Mesenchymal stem cell (in vitro differentiated cells and primary cell): Measurements from ENCODE around the gene TMEM119.

Experiments
- DNase-seq: peaks from one replicate; pipeline ENCODE4 v3.0.0-alpha.2; 2013
- H2AFZ ChIP-seq: one replicate; pipeline ENCODE4 v1.6.1; 2013; ENCODE audit warnings: low read depth, mild to moderate bottlenecking, control low read depth, inconsistent platforms, low read length, moderate library complexity
- H2AK5ac ChIP-seq: 2 replicates; pipeline ENCODE4 v1.6.1; 2013; ENCODE audit warnings: low read length, moderate library complexity, mild to moderate bottlenecking, inconsistent platforms; ENCODE audit not compliant: severe bottlenecking
- H2BK120ac ChIP-seq: one replicate; pipeline ENCODE4 v1.6.1; 2013; ENCODE audit warnings: low read depth, mild to moderate bottlenecking, inconsistent platforms, low read length, moderate library complexity
- H2BK12ac ChIP-seq, 2 experiments: one replicate each; pipeline ENCODE4 v1.6.1; 2013; ENCODE audit warnings: inconsistent platforms in 2 of 2, low read length in 2 of 2, mild to moderate bottlenecking in 2 of 2, moderate library complexity in 2 of 2, control low read depth in 1 of 2
- H2BK15ac ChIP-seq: one replicate; pipeline ENCODE4 v1.6.1; 2013; ENCODE audit warnings: mild to moderate bottlenecking, low read depth, inconsistent platforms; ENCODE audit not compliant: poor library complexity, severe bottlenecking
- H2BK5ac ChIP-seq: 2 replicates; pipeline ENCODE4 v1.6.1; 2013; ENCODE audit warnings: low read depth, mild to moderate bottlenecking, low read length, control low read depth, inconsistent platforms; ENCODE audit not compliant: poor library complexity, severe bottlenecking
- H3K14ac ChIP-seq, 2 experiments: one replicate each; pipeline ENCODE4 v1.6.1; 2013; ENCODE audit warnings: inconsistent platforms in 2 of 2, low read length in 2 of 2, control low read depth in 1 of 2, mild to moderate bottlenecking in 1 of 2, moderate library complexity in 1 of 2
- H3K18ac ChIP-seq, 2 experiments: one replicate each; pipeline ENCODE4 v1.6.1; 2013; ENCODE audit warnings: inconsistent platforms in 2 of 2, low read length in 2 of 2, control low read depth in 1 of 2, low read depth in 1 of 2, mild to moderate bottlenecking in 1 of 2
- H3K23ac ChIP-seq, 2 experiments: one replicate each; pipeline ENCODE4 v1.6.1; 2013; ENCODE audit warnings: inconsistent platforms in 2 of 2, low read length in 2 of 2, mild to moderate bottlenecking in 2 of 2, moderate library complexity in 2 of 2, control low read depth in 1 of 2
- H3K27ac ChIP-seq: 2 replicates; pipeline ENCODE4 v1.5.1; 2013; ENCODE audit warnings: mild to moderate bottlenecking, moderate library complexity, low read length, control low read depth, inconsistent platforms; ENCODE audit not compliant: poor library complexity, severe bottlenecking
- H3K27me3 ChIP-seq, 2 experiments: 2 replicates each; pipeline versions ENCODE4 v1.6.1 to v1.7.0; 2013; ENCODE audit warnings: low read length in 2 of 2, mild to moderate bottlenecking in 2 of 2, moderate library complexity in 2 of 2, control low read depth in 1 of 2, inconsistent platforms in 1 of 2; ENCODE audit not compliant: control insufficient read depth in 1 of 2, insufficient read depth in 1 of 2
- H3K36me3 ChIP-seq, 2 experiments: 2 replicates each; pipeline versions ENCODE4 v1.6.1 to v1.7.0; 2013; ENCODE audit warnings: low read length in 2 of 2, control low read depth in 1 of 2, inconsistent platforms in 1 of 2, low read depth in 1 of 2, mild to moderate bottlenecking in 1 of 2; ENCODE audit not compliant: insufficient read depth in 2 of 2, control insufficient read depth in 1 of 2
- H3K4ac ChIP-seq, 2 experiments: one replicate each; pipeline ENCODE4 v1.6.1; 2013; ENCODE audit warnings: inconsistent platforms in 2 of 2, low read length in 2 of 2, mild to moderate bottlenecking in 2 of 2, moderate library complexity in 2 of 2, control low read depth in 1 of 2, low read depth in 1 of 2
- H3K4me1 ChIP-seq: 2 replicates; pipeline ENCODE4 v1.6.1; 2013; ENCODE audit warnings: low read depth, low read length, control low read depth; ENCODE audit not compliant: control insufficient read depth, insufficient read depth
- H3K4me2 ChIP-seq: 2 replicates; pipeline ENCODE4 v1.6.1; 2013; ENCODE audit warnings: low read length, mild to moderate bottlenecking, inconsistent platforms; ENCODE audit not compliant: poor library complexity, severe bottlenecking
- H3K4me3 ChIP-seq, 2 experiments: 2 replicates each; pipeline versions ENCODE4 v1.5.1 to v1.7.0; 2013; ENCODE audit warnings: low read length in 2 of 2, mild to moderate bottlenecking in 2 of 2, control low read depth in 1 of 2, low read depth in 1 of 2; ENCODE audit not compliant: insufficient read depth in 1 of 2
- H3K79me1 ChIP-seq: replicated peaks from 2 replicates; pipeline ENCODE4 v1.6.1; 2013; ENCODE audit warnings: mild to moderate bottlenecking, control low read depth, low read length, inconsistent platforms; ENCODE audit not compliant: poor library complexity, severe bottlenecking
- H3K9ac ChIP-seq: 2 replicates; pipeline ENCODE4 v1.7.0; 2013; ENCODE audit warnings: mild to moderate bottlenecking, low read length, moderate library complexity
- H3K9me3 ChIP-seq: 2 replicates; pipeline ENCODE4 v1.7.0; 2013; ENCODE audit warnings: mild to moderate bottlenecking, low read length; ENCODE audit not compliant: control insufficient read depth
- H4K8ac ChIP-seq: one replicate; pipeline ENCODE4 v1.6.1; 2013; ENCODE audit warnings: inconsistent platforms, mild to moderate bottlenecking, low read length, moderate library complexity
- H4K91ac ChIP-seq: one replicate; pipeline ENCODE4 v1.6.1; 2013; ENCODE audit warnings: mild to moderate bottlenecking, low read length, inconsistent platforms
- WGBS: methylation state at CpG from one replicate; pipeline ENCODE4 v1.1.7; 2013; ENCODE audit warnings: mixed read lengths; 5-methylcytosine and 5-hydroxymethylcytosine counted together

The TMEM119 gene

DNA sequence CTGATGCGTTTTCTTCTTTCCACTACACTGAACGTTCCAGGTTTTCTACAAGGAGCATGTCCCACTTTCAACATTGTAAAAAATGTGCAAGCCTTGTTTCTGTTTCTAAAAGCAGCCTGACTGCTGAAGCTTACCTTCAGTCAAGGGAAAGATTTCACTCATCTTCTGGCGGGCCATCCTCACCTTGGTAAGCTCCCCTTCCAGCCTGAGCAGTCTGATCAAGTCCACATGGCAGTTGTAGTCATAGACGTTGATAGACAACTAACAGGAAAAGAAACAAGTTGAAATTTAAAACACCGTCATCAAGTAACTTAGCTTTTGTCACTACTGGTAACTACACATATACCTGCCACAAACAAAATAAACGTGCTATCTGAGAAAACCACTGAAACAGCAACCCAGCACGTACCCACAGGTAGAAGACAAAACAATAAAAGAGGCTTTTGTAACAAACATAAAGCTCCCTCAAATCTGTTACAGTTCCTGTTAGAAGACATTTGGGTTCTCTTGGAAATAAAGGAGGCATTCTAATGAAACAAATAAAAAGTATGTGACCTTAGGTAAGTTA, 48.8 kb downstream of the TMEM119 start:
- Histone ChIP-seq H3K9ac (no peak overlapping the region), H3K27me3 (no peaks in the 10 kb centered on the region), H3K9me3 (no peaks in the 10 kb centered on the region), H2AK5ac (no peak overlapping the region), H3K79me1 (peaks cover 22% of the 10 kb centered on the region), H2AFZ (no peak overlapping the region), H3K4me3 (no peak overlapping the region), H2BK15ac (no peak overlapping the region), H4K91ac (no peak overlapping the region), H3K4me1 (no peaks in the 10 kb centered on the region), H3K4ac (no peak overlapping the region), H3K27ac (no peak overlapping the region), H2BK120ac (no peak overlapping the region), H3K4me2 (no peak overlapping the region), H3K18ac (no peak overlapping the region), H3K36me3 (peaks cover 22 to 50% of the 10 kb centered on the region in 2 experiments), H3K23ac (no peak overlapping the region), H2BK5ac (no peak overlapping the region), H2BK12ac (no peak overlapping the region), H3K14ac (no peak overlapping the region), H4K8ac (no peak overlapping the region)
- no peak for DNase-seq
- WGBS = 78% methylated on average over 6 of the region's 7 CpGs

- Histone ChIP-seq H3K18ac (no peak overlapping the region), H2AK5ac (no peak overlapping the region), H3K4ac (no peak overlapping the region), H3K23ac (no peak overlapping the region), H2BK120ac (no peak overlapping the region), H3K27me3 (no peaks in the 10 kb centered on the region), H2BK5ac (no peak overlapping the region), H3K9ac (no peak overlapping the region), H3K9me3 (no peaks in the 10 kb centered on the region), H4K8ac (no peak overlapping the region), H3K36me3 (peaks cover 30 to 63% of the 10 kb centered on the region in 2 experiments), H3K4me1 (no peaks in the 10 kb centered on the region), H2BK12ac (no peak overlapping the region), H3K14ac (no peak overlapping the region), H3K4me3 (no peak overlapping the region), H4K91ac (no peak overlapping the region), H2BK15ac (no peak overlapping the region), H2AFZ (no peak overlapping the region), H3K79me1 (peaks cover 29% of the 10 kb centered on the region), H3K27ac (no peak overlapping the region), H3K4me2 (no peak overlapping the region)
- WGBS = 94% methylated on average over 9 of the region's 9 CpGs
- DNase-seq = no peak
These were observed 50.2 kb downstream of the TMEM119 start for GRCh38 chr12:108547686-108548085.

GRCh38 chr12:108543652-108544051, 54.2 kb downstream of the TMEM119 start:
- Histone ChIP-seq H2BK12ac (no peak overlapping the region), H4K91ac (no peak overlapping the region), H3K79me1 (peaks cover 32% of the 10 kb centered on the region), H3K27ac (no peak overlapping the region), H2BK15ac (no peak overlapping the region), H2BK5ac (no peak overlapping the region), H2AFZ (no peak overlapping the region), H3K4me2 (no peak overlapping the region), H3K4me1 (no peaks in the 10 kb centered on the region), H3K9me3 (no peaks in the 10 kb centered on the region), H4K8ac (no peak overlapping the region), H3K9ac (no peak overlapping the region), H3K4me3 (no peak overlapping the region), H3K23ac (no peak overlapping the region), H3K18ac (no peak overlapping the region), H2AK5ac (no peak overlapping the region), H2BK120ac (no peak overlapping the region), H3K27me3 (no peaks in the 10 kb centered on the region), H3K36me3 (peaks cover 33 to 73% of the 10 kb centered on the region in 2 experiments), H3K14ac (no peak overlapping the region), H3K4ac (no peak overlapping the region)
- 98% methylated on average over 3 of the region's 3 CpGs for WGBS
- no peak for DNase-seq

DNA sequence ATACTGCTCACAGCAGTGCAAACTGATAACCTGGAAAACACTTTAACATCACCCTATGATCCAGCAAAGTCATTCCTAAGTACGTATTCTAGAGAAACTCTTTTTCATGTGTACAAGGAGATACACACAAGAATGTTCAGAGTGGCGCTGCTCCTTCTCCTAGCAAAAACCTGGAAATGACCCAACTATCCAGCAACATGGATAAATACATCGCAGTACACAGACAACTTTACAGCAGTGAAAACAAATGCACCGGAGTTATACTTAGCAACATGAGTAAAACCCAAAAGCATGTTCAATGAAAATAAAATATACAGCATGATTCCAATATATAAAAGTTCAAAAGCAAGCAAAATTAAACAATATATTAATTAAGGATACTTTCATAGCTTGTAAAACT, 55.6 kb downstream of the TMEM119 start:
- no peak overlapping the region for H2BK12ac ChIP-seq
- peaks cover 32% of the 10 kb centered on the region for H3K79me1 ChIP-seq
- no peak overlapping the region for H3K4me2 ChIP-seq
- no peaks in the 10 kb centered on the region for H3K4me1 ChIP-seq
- H3K4ac ChIP-seq = no peak overlapping the region
- no peaks in the 10 kb centered on the region for H3K27me3 ChIP-seq
- no peak overlapping the region for H3K14ac ChIP-seq
- no peak overlapping the region for H2BK120ac ChIP-seq
- 99% methylated on average over 4 of the region's 4 CpGs for whole genome bisulfite sequencing
- H4K8ac ChIP-seq = no peak overlapping the region
- no peaks in the 10 kb centered on the region for H3K9me3 ChIP-seq
- no peak overlapping the region for H3K9ac ChIP-seq
- no peak for DNase-seq
- no peak overlapping the region for H2BK5ac ChIP-seq
- H2AFZ ChIP-seq = no peak overlapping the region
- no peak overlapping the region for H2BK15ac ChIP-seq
- H3K4me3 ChIP-seq = no peak overlapping the region
- no peak overlapping the region for H4K91ac ChIP-seq
- no peak overlapping the region for H3K18ac ChIP-seq
- H3K27ac ChIP-seq = no peak overlapping the region
- no peak overlapping the region for H3K23ac ChIP-seq
- H3K36me3 ChIP-seq = peaks cover 29 to 73% of the 10 kb centered on the region in 2 experiments
- no peak overlapping the region for H2AK5ac ChIP-seq
